ENCODE data around the gene PRXL2B. TPM values are rescaled to one million over a fixed set of nuclear protein-coding genes. Genes with fewer than 3 reads are reported as not detected.

The PRXL2B gene
- polyA plus RNA-seq, 1 donor = 23.2 TPM

- no peak for DNase-seq
Measured at GRCh38 chr1:2598329-2598931, 11.9 kb downstream of the PRXL2B start.

GRCh38 chr1:2601721-2602303, 15.2 kb downstream of the PRXL2B start:
- no peak for DNase-seq

GRCh38 chr1:2602311-2602835, 15.8 kb downstream of the PRXL2B start:
- DNase-seq = no peak

- DNase-seq = no peak
Measured at GRCh38 chr1:2602866-2603520, 16.4 kb downstream of the PRXL2B start.

- no peak for DNase-seq
Measured at GRCh38 chr1:2603521-2604155, 17.1 kb downstream of the PRXL2B start.

- DNase-seq = no peak
Measured at GRCh38 chr1:2604156-2604843, 17.7 kb downstream of the PRXL2B start.

GRCh38 chr1:2604844-2605508, 18.4 kb downstream of the PRXL2B start:
- DNase-seq = no peak

GRCh38 chr1:2605509-2606395, 19.2 kb downstream of the PRXL2B start:
- DNase-seq = no peak

GRCh38 chr1:2606396-2606880, 19.9 kb downstream of the PRXL2B start:
- no peak for DNase-seq

- no peak for DNase-seq
Measured at GRCh38 chr1:2606881-2607621, 20.5 kb downstream of the PRXL2B start.

GRCh38 chr1:2607641-2608091, 21.1 kb downstream of the PRXL2B start:
- DNase-seq = peak; percentile 77

- DNase-seq = no peak
Measured at GRCh38 chr1:2609319-2610035, 22.9 kb downstream of the PRXL2B start.

- DNase-seq = no peak
Measured at GRCh38 chr1:2610036-2610959, 23.7 kb downstream of the PRXL2B start.

GRCh38 chr1:2611031-2611501, 24.5 kb downstream of the PRXL2B start:
- DNase-seq = peak; percentile 28

GRCh38 chr1:2611621-2612437, 25.3 kb downstream of the PRXL2B start:
- no peak for DNase-seq

GRCh38 chr1:2612591-2613365, 26.2 kb downstream of the PRXL2B start:
- DNase-seq = no peak

Measured in hindlimb muscle (tissue), 1 donor.